ENCODE data around the gene TUBGCP2. TPM values are rescaled to one million over a fixed set of nuclear protein-coding genes. Genes with fewer than 3 reads are reported as not detected.

Gene TUBGCP2
- total and polyA plus RNA-seq, 2 of the 13 experiments (the other 11 are each of a cell fraction or from before 2014, with no cell fraction given) = 21.3 to 34.5 TPM

DNA sequence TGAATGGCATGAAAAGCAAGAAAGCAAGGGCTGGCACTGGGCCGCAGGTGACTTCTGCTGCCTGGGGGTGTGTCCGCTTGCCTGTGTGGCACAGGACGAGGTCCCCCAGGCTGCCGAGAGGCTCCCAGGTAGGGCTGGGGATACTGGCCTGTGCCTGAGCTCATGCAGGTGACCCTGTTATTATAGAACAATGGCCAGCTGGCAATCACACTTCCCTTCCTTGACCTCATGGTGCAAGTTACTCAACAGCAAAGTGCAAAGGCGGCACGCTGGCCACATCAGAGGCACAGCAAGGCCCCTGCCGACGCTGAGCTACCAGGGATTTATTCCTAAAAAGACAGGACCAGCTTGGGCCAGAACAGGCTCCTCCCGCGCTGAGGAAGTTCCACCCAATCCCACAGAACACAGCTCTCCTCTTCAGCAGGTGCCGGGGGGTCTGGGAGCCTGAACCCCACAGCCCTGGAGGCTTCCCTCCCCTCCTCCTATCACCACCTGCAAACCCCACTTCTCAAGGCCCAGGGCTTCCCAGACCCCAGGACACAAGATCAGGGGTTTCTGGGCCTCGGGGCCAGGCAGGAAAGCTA, 30.6 kb downstream of the TUBGCP2 start (continued):
- TF ChIP-seq, protein P1, sequence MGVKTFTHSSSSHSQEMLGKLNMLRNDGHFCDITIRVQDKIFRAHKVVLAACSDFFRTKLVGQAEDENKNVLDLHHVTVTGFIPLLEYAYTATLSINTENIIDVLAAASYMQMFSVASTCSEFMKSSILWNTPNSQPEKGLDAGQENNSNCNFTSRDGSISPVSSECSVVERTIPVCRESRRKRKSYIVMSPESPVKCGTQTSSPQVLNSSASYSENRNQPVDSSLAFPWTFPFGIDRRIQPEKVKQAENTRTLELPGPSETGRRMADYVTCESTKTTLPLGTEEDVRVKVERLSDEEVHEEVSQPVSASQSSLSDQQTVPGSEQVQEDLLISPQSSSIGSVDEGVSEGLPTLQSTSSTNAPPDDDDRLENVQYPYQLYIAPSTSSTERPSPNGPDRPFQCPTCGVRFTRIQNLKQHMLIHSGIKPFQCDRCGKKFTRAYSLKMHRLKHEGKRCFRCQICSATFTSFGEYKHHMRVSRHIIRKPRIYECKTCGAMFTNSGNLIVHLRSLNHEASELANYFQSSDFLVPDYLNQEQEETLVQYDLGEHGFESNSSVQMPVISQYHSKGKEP (CRISPR knock-in tag; IDR thresholded peaks at IDR 0.05) = no peak
- no peak for TF ChIP-seq SIX1 (CRISPR knock-in tag; IDR thresholded peaks at IDR 0.05; ENCODE audit: borderline replicate concordance)
- TF ChIP-seq NPAS2 (CRISPR knock-in tag; IDR thresholded peaks at IDR 0.05; ENCODE audit: borderline replicate concordance) = no peak
- 0 out of 2 replicates have a peak, but pooled peaks have one; percentile 13 for TF ChIP-seq NRL (CRISPR knock-in tag; IDR thresholded peaks at IDR 0.05; ENCODE audit: borderline replicate concordance)
- TF ChIP-seq ZBTB7B (CRISPR knock-in tag; IDR thresholded peaks at IDR 0.05) = 0 out of 2 replicates have a peak, but pooled peaks have one; percentile 19
- TF ChIP-seq, protein P2, sequence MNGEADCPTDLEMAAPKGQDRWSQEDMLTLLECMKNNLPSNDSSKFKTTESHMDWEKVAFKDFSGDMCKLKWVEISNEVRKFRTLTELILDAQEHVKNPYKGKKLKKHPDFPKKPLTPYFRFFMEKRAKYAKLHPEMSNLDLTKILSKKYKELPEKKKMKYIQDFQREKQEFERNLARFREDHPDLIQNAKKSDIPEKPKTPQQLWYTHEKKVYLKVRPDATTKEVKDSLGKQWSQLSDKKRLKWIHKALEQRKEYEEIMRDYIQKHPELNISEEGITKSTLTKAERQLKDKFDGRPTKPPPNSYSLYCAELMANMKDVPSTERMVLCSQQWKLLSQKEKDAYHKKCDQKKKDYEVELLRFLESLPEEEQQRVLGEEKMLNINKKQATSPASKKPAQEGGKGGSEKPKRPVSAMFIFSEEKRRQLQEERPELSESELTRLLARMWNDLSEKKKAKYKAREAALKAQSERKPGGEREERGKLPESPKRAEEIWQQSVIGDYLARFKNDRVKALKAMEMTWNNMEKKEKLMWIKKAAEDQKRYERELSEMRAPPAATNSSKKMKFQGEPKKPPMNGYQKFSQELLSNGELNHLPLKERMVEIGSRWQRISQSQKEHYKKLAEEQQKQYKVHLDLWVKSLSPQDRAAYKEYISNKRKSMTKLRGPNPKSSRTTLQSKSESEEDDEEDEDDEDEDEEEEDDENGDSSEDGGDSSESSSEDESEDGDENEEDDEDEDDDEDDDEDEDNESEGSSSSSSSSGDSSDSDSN (CRISPR knock-in tag; IDR thresholded peaks at IDR 0.05) = no peak; the same call in 1 of the 2 replicates
- TF ChIP-seq, protein P3, sequence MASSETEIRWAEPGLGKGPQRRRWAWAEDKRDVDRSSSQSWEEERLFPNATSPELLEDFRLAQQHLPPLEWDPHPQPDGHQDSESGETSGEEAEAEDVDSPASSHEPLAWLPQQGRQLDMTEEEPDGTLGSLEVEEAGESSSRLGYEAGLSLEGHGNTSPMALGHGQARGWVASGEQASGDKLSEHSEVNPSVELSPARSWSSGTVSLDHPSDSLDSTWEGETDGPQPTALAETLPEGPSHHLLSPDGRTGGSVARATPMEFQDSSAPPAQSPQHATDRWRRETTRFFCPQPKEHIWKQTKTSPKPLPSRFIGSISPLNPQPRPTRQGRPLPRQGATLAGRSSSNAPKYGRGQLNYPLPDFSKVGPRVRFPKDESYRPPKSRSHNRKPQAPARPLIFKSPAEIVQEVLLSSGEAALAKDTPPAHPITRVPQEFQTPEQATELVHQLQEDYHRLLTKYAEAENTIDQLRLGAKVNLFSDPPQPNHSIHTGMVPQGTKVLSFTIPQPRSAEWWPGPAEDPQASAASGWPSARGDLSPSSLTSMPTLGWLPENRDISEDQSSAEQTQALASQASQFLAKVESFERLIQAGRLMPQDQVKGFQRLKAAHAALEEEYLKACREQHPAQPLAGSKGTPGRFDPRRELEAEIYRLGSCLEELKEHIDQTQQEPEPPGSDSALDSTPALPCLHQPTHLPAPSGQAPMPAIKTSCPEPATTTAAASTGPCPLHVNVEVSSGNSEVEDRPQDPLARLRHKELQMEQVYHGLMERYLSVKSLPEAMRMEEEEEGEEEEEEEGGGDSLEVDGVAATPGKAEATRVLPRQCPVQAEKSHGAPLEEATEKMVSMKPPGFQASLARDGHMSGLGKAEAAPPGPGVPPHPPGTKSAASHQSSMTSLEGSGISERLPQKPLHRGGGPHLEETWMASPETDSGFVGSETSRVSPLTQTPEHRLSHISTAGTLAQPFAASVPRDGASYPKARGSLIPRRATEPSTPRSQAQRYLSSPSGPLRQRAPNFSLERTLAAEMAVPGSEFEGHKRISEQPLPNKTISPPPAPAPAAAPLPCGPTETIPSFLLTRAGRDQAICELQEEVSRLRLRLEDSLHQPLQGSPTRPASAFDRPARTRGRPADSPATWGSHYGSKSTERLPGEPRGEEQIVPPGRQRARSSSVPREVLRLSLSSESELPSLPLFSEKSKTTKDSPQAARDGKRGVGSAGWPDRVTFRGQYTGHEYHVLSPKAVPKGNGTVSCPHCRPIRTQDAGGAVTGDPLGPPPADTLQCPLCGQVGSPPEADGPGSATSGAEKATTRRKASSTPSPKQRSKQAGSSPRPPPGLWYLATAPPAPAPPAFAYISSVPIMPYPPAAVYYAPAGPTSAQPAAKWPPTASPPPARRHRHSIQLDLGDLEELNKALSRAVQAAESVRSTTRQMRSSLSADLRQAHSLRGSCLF (CRISPR knock-in tag; IDR thresholded peaks at IDR 0.05; ENCODE audit: borderline replicate concordance) = no peak
- TF ChIP-seq, protein P4, sequence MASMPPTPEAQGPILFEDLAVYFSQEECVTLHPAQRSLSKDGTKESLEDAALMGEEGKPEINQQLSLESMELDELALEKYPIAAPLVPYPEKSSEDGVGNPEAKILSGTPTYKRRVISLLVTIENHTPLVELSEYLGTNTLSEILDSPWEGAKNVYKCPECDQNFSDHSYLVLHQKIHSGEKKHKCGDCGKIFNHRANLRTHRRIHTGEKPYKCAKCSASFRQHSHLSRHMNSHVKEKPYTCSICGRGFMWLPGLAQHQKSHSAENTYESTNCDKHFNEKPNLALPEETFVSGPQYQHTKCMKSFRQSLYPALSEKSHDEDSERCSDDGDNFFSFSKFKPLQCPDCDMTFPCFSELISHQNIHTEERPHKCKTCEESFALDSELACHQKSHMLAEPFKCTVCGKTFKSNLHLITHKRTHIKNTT (CRISPR knock-in tag; IDR thresholded peaks at IDR 0.05) = no peak
- no peak for TF ChIP-seq SP140L (CRISPR knock-in tag; IDR thresholded peaks at IDR 0.05; ENCODE audit: borderline replicate concordance)
- no peak for TF ChIP-seq ZNF737 (CRISPR knock-in tag; IDR thresholded peaks at IDR 0.05; ENCODE audit: borderline replicate concordance)
- TF ChIP-seq, protein P5, sequence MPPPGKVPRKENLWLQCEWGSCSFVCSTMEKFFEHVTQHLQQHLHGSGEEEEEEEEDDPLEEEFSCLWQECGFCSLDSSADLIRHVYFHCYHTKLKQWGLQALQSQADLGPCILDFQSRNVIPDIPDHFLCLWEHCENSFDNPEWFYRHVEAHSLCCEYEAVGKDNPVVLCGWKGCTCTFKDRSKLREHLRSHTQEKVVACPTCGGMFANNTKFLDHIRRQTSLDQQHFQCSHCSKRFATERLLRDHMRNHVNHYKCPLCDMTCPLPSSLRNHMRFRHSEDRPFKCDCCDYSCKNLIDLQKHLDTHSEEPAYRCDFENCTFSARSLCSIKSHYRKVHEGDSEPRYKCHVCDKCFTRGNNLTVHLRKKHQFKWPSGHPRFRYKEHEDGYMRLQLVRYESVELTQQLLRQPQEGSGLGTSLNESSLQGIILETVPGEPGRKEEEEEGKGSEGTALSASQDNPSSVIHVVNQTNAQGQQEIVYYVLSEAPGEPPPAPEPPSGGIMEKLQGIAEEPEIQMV (CRISPR knock-in tag; IDR thresholded peaks at IDR 0.05; ENCODE audit: low read depth) = no peak
- TF ChIP-seq NCOA5 (CRISPR knock-in tag; IDR thresholded peaks at IDR 0.05) = no peak
- TF ChIP-seq, protein P6, sequence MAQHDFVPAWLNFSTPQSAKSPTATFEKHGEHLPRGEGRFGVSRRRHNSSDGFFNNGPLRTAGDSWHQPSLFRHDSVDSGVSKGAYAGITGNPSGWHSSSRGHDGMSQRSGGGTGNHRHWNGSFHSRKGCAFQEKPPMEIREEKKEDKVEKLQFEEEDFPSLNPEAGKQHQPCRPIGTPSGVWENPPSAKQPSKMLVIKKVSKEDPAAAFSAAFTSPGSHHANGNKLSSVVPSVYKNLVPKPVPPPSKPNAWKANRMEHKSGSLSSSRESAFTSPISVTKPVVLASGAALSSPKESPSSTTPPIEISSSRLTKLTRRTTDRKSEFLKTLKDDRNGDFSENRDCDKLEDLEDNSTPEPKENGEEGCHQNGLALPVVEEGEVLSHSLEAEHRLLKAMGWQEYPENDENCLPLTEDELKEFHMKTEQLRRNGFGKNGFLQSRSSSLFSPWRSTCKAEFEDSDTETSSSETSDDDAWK (CRISPR knock-in tag; IDR thresholded peaks at IDR 0.05) = no peak
- TF ChIP-seq, protein P7, sequence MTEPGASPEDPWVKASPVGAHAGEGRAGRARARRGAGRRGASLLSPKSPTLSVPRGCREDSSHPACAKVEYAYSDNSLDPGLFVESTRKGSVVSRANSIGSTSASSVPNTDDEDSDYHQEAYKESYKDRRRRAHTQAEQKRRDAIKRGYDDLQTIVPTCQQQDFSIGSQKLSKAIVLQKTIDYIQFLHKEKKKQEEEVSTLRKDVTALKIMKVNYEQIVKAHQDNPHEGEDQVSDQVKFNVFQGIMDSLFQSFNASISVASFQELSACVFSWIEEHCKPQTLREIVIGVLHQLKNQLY (CRISPR knock-in tag; IDR thresholded peaks at IDR 0.05) = no peak
